GM21381 (cell line): Measurements from ENCODE around the gene IL5RA.
A peak's percentile ranks its signal among the peaks of the same experiment; 100 is the strongest.

Experiments
- ATAC-seq: cut with Tn5 transposase; IDR thresholded peaks from one replicate; pipeline ENCODE4 v1.9.1; 2021; ENCODE audit warnings: mild to moderate bottlenecking, moderate library complexity; ENCODE audit not compliant: unreplicated experiment

The IL5RA gene

DNA sequence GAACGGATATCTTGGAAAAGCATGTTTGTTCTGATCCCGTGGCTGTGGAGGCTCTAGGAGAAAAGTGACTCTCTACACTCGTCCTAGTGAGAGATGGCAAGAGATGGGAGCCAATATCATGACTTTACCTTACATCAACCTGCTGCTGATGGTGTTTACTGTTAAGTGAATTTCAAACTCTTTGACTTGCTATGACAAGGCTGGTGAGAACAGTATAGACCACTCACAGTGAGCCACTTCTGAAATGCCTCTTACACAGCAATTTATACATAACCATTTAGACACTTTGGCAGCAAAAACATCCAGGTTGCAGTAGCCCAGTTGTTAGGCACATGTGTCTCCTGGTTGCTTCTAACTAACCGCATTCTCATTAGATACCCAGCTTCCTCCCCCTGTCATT, 43.3 kb downstream of the IL5RA start:
- no peak for ATAC-seq

DNA sequence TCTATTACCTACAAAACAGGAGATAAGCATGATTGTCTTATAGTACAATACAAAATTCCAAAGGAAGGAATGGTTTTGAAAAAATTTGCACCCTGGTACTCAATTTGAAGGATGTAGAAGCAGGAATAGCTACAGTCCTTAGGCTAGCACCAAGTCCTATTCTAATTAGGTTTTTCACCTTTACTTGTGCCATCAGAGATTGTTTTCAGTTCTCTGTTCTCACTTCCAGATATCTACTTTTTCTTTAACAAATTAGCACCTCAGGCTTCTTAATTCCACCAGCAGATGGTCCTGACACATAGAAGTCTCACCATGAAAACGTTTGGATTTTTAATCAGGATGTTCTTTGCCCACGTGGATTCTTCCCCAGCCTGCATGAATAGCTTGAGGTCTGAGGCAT, 43.8 kb downstream of the IL5RA start:
- ATAC-seq, result no peak

DNA sequence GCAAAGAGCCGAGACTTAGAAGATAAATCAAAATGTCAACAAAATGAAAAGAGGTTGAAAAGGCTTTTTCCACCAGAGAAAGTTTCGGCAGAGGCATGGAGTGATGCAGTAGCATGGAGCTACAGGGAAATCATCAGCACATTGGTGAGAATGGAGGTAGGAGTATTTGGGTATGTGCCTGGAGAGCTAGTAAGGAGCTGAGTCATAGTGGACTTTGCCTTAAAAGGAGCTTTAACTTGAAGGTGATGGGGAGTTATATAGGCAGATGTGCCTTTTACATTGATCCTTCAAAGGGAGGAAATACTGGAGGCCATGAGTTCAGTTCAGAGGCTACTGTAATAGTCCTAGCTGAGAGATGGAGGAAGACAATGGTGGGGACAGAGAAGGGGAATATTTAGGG, 44.3 kb downstream of the IL5RA start:
- ATAC-seq, result no peak

DNA sequence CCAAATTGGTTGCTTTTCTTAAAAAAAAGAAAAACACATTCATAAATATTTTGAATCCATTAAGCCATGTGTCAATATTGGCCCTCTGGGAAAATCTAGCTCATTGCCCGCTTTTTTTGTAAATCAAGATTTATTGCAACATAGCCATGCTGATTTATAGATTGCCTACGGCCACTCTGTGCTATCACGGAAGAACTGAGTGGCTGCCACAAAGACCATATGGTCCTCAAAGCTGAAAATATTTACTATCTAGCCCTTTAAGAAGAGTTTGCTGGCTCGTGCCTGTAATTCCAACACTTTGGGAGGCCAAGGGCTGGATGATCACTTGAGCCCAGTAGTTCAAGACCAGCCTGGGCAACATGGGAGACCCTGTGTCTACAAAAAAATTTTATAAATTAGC, 45.9 kb downstream of the IL5RA start:
- no peak for ATAC-seq

DNA sequence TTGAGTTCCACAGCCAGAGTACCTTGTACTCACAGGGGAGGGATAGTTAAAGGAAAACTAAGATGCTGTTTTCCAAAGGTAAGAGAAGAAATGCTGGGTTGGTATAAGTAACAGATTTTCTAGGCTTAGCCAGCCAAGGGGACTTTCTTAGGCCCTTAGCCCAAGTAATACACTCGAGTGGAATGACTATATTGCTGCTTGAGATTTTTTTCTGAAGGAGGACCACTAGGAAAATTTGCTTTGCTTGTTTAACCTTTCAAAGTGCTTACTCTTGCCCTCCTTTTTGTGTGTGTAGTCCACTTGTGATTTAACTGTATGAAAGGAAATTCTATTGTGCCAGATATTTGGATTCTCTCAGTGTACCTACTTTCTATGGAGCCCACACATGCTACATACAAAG, 50.5 kb downstream of the IL5RA start:
- no peak for ATAC-seq

DNA sequence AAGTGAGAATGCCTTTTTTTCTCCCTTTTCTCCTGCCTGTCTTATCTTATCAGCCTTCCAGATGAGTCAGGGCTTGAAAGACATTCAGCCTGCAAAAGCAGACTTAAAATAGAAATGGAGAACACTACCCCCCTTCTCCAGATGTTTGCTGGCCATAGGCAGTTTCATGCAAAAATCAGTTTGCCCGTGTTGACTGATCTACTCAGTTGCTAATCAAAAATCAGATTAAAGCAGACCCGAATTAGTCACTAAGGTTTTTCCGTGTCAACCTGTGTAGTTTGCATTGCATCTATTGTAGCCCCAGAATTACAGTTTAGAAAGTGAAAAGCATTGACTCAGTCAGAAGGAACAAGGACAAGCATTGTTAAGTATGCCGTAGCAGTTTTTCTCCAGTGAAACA, 56.2 kb downstream of the IL5RA start:
- ATAC-seq, result no peak

DNA sequence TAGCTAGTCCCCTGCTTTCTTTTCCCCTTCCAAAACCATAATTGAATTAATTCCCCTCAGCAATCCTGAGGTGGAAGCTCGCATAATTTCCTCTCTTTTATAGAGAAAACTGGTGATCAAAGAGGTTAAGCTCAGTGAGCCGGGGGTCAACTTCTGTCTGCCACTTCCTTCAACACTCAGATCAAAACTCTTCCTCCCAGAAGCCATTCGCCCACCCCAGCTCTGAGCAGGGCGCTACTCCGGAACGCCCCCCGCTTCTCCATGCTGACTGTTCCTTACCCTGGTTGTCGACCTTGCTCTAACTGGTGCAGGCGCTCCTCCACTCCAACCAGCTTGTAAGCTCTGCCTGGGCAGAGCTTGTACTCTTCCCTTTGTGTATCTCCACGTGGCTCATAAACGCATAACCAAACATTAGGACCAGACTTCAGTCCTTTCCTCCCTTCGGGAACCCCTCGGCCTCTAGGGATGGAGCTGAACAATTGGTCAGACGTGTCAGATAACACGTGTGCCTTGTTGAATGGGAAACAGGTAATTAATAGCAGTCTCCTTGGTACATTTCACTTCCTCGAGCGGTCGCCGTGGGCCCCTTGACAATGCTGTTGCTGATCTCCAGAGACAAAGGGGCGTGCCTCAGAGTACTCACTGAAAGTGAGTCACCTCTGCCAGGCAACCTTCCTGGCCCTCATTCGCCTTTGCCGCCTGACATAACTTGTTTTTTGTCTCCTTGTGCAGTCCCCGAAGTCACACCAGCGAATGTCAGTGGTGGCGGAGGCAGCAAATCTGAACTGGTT, 71.8 kb downstream of the IL5RA start:
- no peak for ATAC-seq

DNA sequence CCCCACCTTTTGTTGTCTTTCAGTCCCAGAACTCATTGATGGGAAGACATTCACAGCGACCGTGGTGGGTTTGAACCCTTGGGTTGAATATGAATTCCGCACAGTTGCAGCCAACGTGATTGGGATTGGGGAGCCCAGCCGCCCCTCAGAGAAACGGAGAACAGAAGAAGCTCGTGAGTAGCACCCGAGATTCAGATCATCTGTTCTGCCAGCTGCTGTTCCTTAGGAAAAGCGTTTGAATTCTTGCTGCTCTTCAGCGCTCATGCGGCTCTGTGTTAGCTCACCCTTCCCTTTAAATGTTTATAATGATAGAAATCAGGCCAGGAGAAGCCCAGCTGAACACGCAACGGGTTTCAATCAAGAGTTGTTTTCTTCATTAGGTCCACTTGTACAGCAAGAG, 73.0 kb downstream of the IL5RA start:
- no peak for ATAC-seq

DNA sequence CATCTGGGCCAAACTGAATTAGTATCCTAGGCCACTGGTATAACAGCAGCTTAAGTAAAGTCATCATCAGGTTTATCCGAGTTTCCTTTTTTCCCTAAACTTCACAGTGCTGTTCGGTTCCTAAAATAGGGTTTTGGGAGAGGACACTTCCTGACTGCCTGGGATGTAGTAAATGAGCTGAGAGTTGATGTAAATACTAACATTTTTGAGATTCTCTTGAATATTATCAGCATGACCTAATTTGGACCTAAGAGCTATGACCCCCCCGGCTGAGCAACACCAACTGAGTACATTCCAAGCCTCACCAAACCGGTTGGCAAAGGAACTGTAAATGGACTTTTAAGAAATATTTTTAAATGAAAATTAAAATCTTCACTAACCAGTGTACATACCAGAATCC, 78.8 kb downstream of the IL5RA start:
- ATAC-seq, result no peak

DNA sequence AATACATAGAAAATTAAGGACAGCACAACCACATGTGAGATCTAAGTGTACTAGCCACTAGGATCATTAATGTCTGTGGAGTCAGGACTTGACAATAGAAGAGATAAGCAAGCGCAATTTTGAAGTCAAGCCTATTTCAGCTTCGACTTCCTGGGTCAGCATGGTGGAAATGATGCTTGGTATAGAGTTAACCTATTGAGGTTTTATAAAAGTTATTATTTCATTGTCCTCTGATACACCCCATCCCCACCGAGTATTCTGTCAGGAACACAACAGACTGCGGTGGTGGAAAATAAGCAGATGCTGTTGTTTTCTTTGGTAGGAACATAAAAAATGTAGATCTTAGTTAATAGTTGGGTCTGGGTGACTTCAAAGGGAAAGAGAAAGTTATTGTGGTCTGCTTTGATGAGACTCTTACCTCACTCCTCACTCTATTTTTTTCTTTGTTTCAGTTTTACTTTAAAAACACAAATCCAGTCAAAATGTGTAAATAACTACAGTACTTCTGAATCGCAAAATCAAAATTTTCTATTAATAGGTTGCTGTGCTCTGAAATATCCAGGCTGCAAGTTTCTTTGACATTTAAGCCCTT, 82.1 kb downstream of the IL5RA start:
- peak; percentile 90 for ATAC-seq

DNA sequence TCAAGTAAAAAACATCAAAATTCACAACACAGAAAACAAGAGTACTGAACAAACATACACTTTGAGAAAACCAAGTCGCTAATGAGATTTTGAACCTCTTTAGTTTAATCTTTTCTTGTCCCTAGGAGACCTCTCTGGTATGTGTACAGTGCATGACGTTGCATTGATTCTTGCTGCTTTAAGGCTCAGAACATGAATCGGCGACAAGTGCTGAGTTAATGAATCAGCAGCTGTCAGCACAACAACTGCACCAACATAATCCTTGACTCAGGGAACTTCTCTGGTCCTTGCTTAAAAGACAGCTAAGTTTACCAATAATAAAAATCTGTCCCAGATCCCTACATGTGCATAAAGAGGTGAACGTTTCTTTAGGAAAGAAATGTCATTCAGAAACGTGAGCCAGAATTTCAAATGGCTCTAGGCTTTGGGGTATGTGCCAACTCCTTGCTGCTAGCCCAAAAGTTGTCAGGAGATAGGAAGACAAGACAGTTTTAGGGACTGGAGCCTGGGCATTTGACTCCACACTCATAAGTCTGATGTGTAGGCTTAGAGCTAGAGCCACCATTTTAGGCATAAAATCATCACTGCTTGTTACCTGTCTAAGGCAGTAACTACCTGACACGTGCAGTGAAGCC, 86.9 kb downstream of the IL5RA start:
- ATAC-seq, result no peak

DNA sequence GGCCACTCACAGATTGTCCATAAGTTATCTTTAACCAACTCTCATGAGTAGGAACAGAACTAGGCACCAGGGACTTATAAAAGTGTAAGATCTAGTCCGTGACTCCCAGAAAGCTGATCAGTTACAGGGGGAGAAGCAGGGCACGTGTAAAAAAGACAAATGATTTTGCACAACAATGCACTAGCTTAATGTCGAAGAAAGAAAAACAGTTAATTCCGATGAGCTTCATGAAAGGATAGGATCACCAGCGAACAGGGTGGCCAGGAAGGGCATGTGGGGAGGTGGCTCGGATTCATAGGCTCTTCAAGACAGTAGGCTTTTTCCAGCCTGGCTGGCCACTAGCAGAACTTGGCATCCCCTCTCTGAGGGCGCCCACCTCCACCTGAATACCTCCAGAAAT, 90.0 kb downstream of the IL5RA start:
- ATAC-seq, result no peak
